Gastrocnemius medialis (tissue), 4 donors: ENCODE data around the gene GIGYF2. TPM values are rescaled to one million over a fixed set of nuclear protein-coding genes. Genes with fewer than 3 reads are reported as not detected.

Experiments
- ATAC-seq, 2 donors: fragments of 150-250 bp; one replicate each; pipeline ENCODE4 v1.9.1; 2016
- DNase-seq, 2 donors: peaks; one replicate each; pipeline ENCODE4 v3.0.0-alpha.2; 2019
- H3K27ac ChIP-seq, 4 donors: fragments of 200-600 bp; sonication (generic); 1 replicate in 1 of 4; 2 replicates in 3 of 4; pipeline ENCODE4 v1.5.1; 2016 to 2018; ENCODE audit warnings: mild to moderate bottlenecking in 2 of 4, moderate library complexity in 1 of 4
- H3K27me3 ChIP-seq, 3 donors: fragments of 200-600 bp; sonication (generic) in 2 of 3; 1 replicate in 1 of 3; 2 replicates in 2 of 3; pipeline versions ENCODE4 v1.5.1 to v1.6.0; 2016 to 2019; ENCODE audit warnings: mild to moderate bottlenecking in 1 of 3, moderate library complexity in 1 of 3
- H3K36me3 ChIP-seq, 2 donors: fragments of 200-600 bp; sonication (generic) in 1 of 2; one replicate each; pipeline ENCODE4 v1.5.1; 2017 to 2018
- H3K4me1 ChIP-seq, 2 donors: fragments of 200-600 bp; sonication (generic) in 1 of 2; one replicate each; pipeline ENCODE4 v1.5.1; 2016 to 2017; ENCODE audit warnings: mild to moderate bottlenecking in 2 of 2
- H3K4me3 ChIP-seq, 4 donors: fragments of 200-600 bp; sonication (generic) in 3 of 4; 1 replicate in 1 of 4; 2 replicates in 3 of 4; pipeline ENCODE4 v1.5.1; 2016 to 2019; ENCODE audit warnings: mild to moderate bottlenecking in 2 of 4
- H3K9me3 ChIP-seq, 3 donors: fragments of 200-600 bp; sonication (generic) in 2 of 3; 1 replicate in 1 of 3; 2 replicates in 2 of 3; pipeline ENCODE4 v1.5.1; 2016 to 2019
- POLR2A ChIP-seq, 2 donors: fragments of 450-650 bp; IDR thresholded peaks; one replicate each; pipeline ENCODE4 v1.6.1; 2017; ENCODE audit warnings: antibody characterized with exemption in 2 of 2, mild to moderate bottlenecking in 2 of 2, moderate library complexity in 2 of 2
- in situ Hi-C, 4 donors: fragments of 200-750 bp; cut with MboI; loops; one replicate each; pipeline versions ENCODE4 v1.15.0 to v1.8.0; 2017; ENCODE audit warnings: low sequenced_read_pairs in 4 of 4
- intact Hi-C: fragments of 100-400 bp; cut with DNase I; formaldehyde crosslinking; loops from one replicate; pipeline ENCODE4 v1.15.1; 2023; ENCODE audit warnings: low total_unique reads
- total RNA-seq, 4 donors: library from RNA; depleted of rRNA; stranded (reverse); fragments of >200 nt; gene quantifications; one replicate each; pipeline versions ENCODE4 v1.1.0 to v1.2.3, GENCODE V29; 2016
- TF ChIP-seq, protein P1 (sequence below), 5 experiments: fragments of 450-650 bp in 3 of 5; fragments of 200-600 bp in 2 of 5; sonication (generic) in 2 of 5; IDR thresholded peaks in 4 of 5; conservative IDR thresholded peaks in 1 of 5; 1 replicate in 4 of 5; 2 replicates in 1 of 5; pipeline ENCODE4 v1.5.1; 2016 to 2019; ENCODE audit warnings: antibody characterized with exemption in 5 of 5, mild to moderate bottlenecking in 3 of 5, moderate library complexity in 3 of 5

The GIGYF2 gene
- total RNA-seq, 4 donors from 2014 or later = 55.7 to 87.8 (median 66.1) TPM

DNA sequence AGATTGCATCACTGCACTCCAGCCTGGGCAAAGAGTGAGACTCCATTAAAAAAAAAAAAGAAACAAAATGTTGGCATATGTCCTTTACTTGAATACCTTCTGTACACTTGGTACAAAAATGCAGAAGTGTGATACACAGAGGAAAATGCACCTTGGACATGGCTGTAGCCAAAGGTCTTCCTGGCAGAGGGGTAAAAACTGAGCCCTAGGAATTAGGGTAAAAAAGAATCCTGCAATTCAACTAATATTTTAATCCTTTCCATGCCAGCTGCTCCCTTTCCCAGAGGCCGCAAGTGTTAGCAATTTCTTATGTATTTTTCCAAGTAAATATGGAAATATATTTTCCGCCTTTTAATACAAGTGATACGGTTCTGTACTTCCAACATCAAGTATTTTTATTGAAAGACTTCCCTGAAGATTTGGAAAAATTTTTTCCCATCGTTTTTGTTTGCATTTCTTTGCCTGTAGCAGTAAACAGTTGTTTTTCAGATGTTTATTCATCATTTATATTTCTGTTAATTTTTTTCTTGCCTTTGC is 53.1 kb downstream of the GIGYF2 start:
- Histone ChIP-seq H3K4me3 (no peak overlapping the region), H3K9me3 (no peaks in the 10 kb centered on the region), H3K36me3 (peaks cover 0 to 49% of the 10 kb centered on the region in 2 donors), H3K27ac (no peak overlapping the region), H3K4me1 (no peaks in the 10 kb centered on the region), H3K27me3 (no peaks in the 10 kb centered on the region)
- in situ Hi-C loops (no loop called here), intact Hi-C loops (no loop called here)
- no peak for DNase-seq
- ATAC-seq = no peak
- TF ChIP-seq POLR2A (IDR thresholded peaks at IDR 0.05) = no peak
- TF ChIP-seq, protein P1, sequence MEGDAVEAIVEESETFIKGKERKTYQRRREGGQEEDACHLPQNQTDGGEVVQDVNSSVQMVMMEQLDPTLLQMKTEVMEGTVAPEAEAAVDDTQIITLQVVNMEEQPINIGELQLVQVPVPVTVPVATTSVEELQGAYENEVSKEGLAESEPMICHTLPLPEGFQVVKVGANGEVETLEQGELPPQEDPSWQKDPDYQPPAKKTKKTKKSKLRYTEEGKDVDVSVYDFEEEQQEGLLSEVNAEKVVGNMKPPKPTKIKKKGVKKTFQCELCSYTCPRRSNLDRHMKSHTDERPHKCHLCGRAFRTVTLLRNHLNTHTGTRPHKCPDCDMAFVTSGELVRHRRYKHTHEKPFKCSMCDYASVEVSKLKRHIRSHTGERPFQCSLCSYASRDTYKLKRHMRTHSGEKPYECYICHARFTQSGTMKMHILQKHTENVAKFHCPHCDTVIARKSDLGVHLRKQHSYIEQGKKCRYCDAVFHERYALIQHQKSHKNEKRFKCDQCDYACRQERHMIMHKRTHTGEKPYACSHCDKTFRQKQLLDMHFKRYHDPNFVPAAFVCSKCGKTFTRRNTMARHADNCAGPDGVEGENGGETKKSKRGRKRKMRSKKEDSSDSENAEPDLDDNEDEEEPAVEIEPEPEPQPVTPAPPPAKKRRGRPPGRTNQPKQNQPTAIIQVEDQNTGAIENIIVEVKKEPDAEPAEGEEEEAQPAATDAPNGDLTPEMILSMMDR (IDR thresholded peaks at IDR 0.05 in 4 of 5, conservative IDR thresholded peaks at IDR 0.05 in 1 of 5) = no peak

DNA sequence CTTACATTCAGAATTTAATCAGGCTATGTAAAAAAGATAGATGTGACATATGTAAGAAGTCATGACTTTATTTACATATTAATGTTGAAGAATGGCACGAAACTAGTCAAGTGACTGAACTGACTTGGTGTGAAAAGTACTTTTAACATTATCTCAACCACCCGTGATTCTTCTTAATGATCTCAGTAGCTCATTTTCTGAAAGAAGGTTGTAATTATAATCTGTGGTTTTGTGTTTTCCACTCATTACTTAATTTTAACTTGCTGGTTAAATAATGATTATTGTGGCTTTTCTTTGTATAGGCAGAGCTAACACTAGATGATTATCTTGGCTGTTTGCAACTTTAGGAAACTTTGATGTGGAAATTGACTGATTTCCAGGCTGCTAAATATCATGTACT is 60.8 kb downstream of the GIGYF2 start:
- ATAC-seq = no peak
- Histone ChIP-seq H3K27ac (no peak overlapping the region), H3K4me1 (no peaks in the 10 kb centered on the region), H3K4me3 (no peak overlapping the region), H3K36me3 (peaks cover 0 to 45% of the 10 kb centered on the region in 2 donors), H3K27me3 (no peaks in the 10 kb centered on the region), H3K9me3 (no peaks in the 10 kb centered on the region)
- intact Hi-C loops = no loop called here
- in situ Hi-C loops = no loop called here
- TF ChIP-seq, protein P1 (IDR thresholded peaks at IDR 0.05 in 4 of 5, conservative IDR thresholded peaks at IDR 0.05 in 1 of 5) = no peak
- no peak for TF ChIP-seq POLR2A (IDR thresholded peaks at IDR 0.05)
- no peak for DNase-seq

DNA sequence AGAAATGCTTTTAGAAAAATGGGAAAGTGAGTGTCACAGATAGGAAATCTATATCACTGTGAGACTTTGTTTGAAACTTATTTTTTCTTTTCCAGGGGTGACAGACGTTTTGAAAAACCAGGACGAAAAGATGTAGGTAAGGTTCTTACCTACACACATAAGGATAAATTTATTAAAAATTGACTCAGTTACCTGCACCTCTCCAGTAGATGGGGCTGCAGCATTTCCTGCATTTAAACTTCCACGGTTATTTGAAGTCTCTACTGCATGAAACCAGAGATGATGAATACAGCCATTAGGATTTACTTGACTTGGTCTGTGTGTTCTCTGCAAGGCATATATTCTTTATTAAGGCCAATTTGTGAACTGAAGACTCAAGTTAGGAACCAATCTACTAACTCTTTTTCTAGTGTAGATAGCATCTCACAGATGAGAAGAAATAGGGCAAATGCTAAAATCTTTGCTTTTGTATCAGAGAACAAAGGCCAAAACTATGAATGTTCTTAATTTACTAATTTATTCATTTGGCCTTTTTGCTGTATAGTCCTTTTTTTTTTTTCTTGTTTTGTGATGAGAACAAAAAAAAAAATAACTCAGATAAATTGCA is 64.3 kb downstream of the GIGYF2 start:
- Histone ChIP-seq H3K4me3 (no peak overlapping the region), H3K4me1 (no peaks in the 10 kb centered on the region), H3K9me3 (no peaks in the 10 kb centered on the region), H3K27me3 (no peaks in the 10 kb centered on the region), H3K27ac (no peak overlapping the region), H3K36me3 (peaks cover 0 to 64% of the 10 kb centered on the region in 2 donors)
- in situ Hi-C loops (no loop called here), intact Hi-C loops (loop anchor here (5.0 to 10.0 kb wide), 2 partner anchors 293 to 491 kb away; partner anchors contain the start of gene ATG16L1)
- TF ChIP-seq, protein P1 (IDR thresholded peaks at IDR 0.05 in 4 of 5, conservative IDR thresholded peaks at IDR 0.05 in 1 of 5) = peak in 2 of 5 experiments; percentile 14 to 36
- no peak for TF ChIP-seq POLR2A (IDR thresholded peaks at IDR 0.05)
- ATAC-seq (peak in 1 of 2 donors; percentile 55), DNase-seq (no peak)

DNA sequence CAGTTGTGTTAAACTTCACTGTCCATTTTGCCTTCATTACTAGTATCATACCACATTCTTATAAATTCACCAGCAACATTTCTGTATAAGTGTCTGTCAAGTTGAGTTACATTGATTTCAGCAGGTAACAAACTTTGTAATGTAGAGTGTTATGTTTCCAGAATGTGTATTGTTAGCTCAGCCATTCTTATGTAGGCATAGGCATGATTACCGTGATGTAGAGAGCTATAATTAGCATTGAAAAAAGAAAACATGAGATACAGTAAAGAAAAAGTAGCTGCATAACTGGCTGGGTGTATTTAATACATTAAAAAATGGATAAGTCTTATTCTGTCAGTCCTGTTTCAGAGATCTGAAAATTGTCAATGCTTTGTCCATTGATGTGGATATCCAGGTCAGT is 70.7 kb downstream of the GIGYF2 start:
- H3K36me3 ChIP-seq = peaks cover 0 to 38% of the 10 kb centered on the region in 2 donors
- peak overlapping the region in 1 of 4 donors; percentile 38 for H3K27ac ChIP-seq
- intact Hi-C loops (loop anchor here (10.0 kb wide), 1 partner anchor 287 kb away; no protein-coding TSS in a partner anchor), in situ Hi-C loops (no loop called here)
- H3K27me3 ChIP-seq = no peaks in the 10 kb centered on the region
- H3K9me3 ChIP-seq = no peaks in the 10 kb centered on the region
- no peak overlapping the region for H3K4me3 ChIP-seq
- no peak for TF ChIP-seq POLR2A (IDR thresholded peaks at IDR 0.05)
- TF ChIP-seq, protein P1 (IDR thresholded peaks at IDR 0.05 in 4 of 5, conservative IDR thresholded peaks at IDR 0.05 in 1 of 5) = no peak
- DNase-seq (no peak), ATAC-seq (peak in 1 of 2 donors; percentile 72)
- H3K4me1 ChIP-seq = no peaks in the 10 kb centered on the region
